ENCODE data around the gene CPZ.

Gene CPZ

GRCh38 chr4:8591626-8592365 lies 769 bp upstream of the CPZ start:
- ATAC-seq (peak; percentile 26), DNase-seq (no peak)
- H3K27me3 Mint-ChIP-seq, result peaks cover 18% of the 10 kb centered on the region
- no peak overlapping the region for H3K27ac Mint-ChIP-seq
- no peaks in the 10 kb centered on the region for H3K36me3 Mint-ChIP-seq (ENCODE audit: low read depth)
- H3K9me3 Mint-ChIP-seq, result no peaks in the 10 kb centered on the region
- H3K4me1 Mint-ChIP-seq, result no peaks in the 10 kb centered on the region
- H3K4me3 Mint-ChIP-seq, result no peak overlapping the region

- no peaks in the 10 kb centered on the region for H3K4me1 Mint-ChIP-seq
- DNase-seq, result no peak
- ATAC-seq, result no peak
- no peak overlapping the region for H3K4me3 Mint-ChIP-seq
- H3K27me3 Mint-ChIP-seq, result peaks cover 18% of the 10 kb centered on the region
- no peak overlapping the region for H3K27ac Mint-ChIP-seq
- H3K36me3 Mint-ChIP-seq (ENCODE audit: low read depth), result no peaks in the 10 kb centered on the region
- no peaks in the 10 kb centered on the region for H3K9me3 Mint-ChIP-seq
Measured at GRCh38 chr4:8593264-8594096, 915 bp downstream of the CPZ start.

GRCh38 chr4:8594097-8595038 lies 1.8 kb downstream of the CPZ start:
- DNase-seq (peak; percentile 26), ATAC-seq (no peak)
- Mint-ChIP-seq H3K36me3 (ENCODE audit: low read depth) (no peaks in the 10 kb centered on the region), H3K4me3 (no peak overlapping the region), H3K4me1 (no peaks in the 10 kb centered on the region), H3K27me3 (peaks cover 18% of the 10 kb centered on the region), H3K27ac (no peak overlapping the region), H3K9me3 (no peaks in the 10 kb centered on the region)

- Mint-ChIP-seq H3K4me3 (no peak overlapping the region), H3K36me3 (ENCODE audit: low read depth) (no peaks in the 10 kb centered on the region), H3K27ac (no peak overlapping the region), H3K4me1 (no peaks in the 10 kb centered on the region), H3K27me3 (peaks cover 18% of the 10 kb centered on the region), H3K9me3 (no peaks in the 10 kb centered on the region)
- DNase-seq (no peak), ATAC-seq (no peak)
Measured at GRCh38 chr4:8595237-8596087, 2.9 kb downstream of the CPZ start.

- ATAC-seq, result no peak
- peaks cover 12% of the 10 kb centered on the region for H3K27me3 Mint-ChIP-seq
- H3K4me3 Mint-ChIP-seq, result no peak overlapping the region
- no peaks in the 10 kb centered on the region for H3K9me3 Mint-ChIP-seq
- DNase-seq, result no peak
- H3K27ac Mint-ChIP-seq, result no peak overlapping the region
- H3K4me1 Mint-ChIP-seq, result no peaks in the 10 kb centered on the region
- no peaks in the 10 kb centered on the region for H3K36me3 Mint-ChIP-seq (ENCODE audit: low read depth)
Measured at GRCh38 chr4:8596891-8597290, 4.3 kb downstream of the CPZ start.

GRCh38 chr4:8597319-8597718 lies 4.8 kb downstream of the CPZ start:
- Mint-ChIP-seq H3K27me3 (peaks cover 10% of the 10 kb centered on the region), H3K4me3 (no peak overlapping the region), H3K27ac (no peak overlapping the region), H3K36me3 (ENCODE audit: low read depth) (no peaks in the 10 kb centered on the region), H3K4me1 (no peaks in the 10 kb centered on the region), H3K9me3 (no peaks in the 10 kb centered on the region)
- DNase-seq (no peak), ATAC-seq (no peak)

GRCh38 chr4:8597791-8598190 lies 5.2 kb downstream of the CPZ start:
- Mint-ChIP-seq H3K4me3 (no peak overlapping the region), H3K27me3 (peaks cover 10% of the 10 kb centered on the region), H3K9me3 (no peaks in the 10 kb centered on the region)

GRCh38 chr4:8598391-8599090 lies 6.0 kb downstream of the CPZ start:
- H3K27me3 Mint-ChIP-seq, result peaks cover 10% of the 10 kb centered on the region
- H3K27ac Mint-ChIP-seq, result no peak overlapping the region
- no peak for ATAC-seq
- no peak overlapping the region for H3K4me3 Mint-ChIP-seq
- no peaks in the 10 kb centered on the region for H3K9me3 Mint-ChIP-seq
- H3K36me3 Mint-ChIP-seq (ENCODE audit: low read depth), result no peaks in the 10 kb centered on the region
- DNase-seq, result no peak
- no peaks in the 10 kb centered on the region for H3K4me1 Mint-ChIP-seq

More at GRCh38 chr4:8597791-8598190, 5.2 kb downstream of the CPZ start:
- Mint-ChIP-seq H3K4me1 (no peaks in the 10 kb centered on the region), H3K27ac (no peak overlapping the region), H3K36me3 (ENCODE audit: low read depth) (no peaks in the 10 kb centered on the region)
- no peak for DNase-seq
- no peak for ATAC-seq

- H3K36me3 Mint-ChIP-seq (ENCODE audit: low read depth), result no peaks in the 10 kb centered on the region
- ATAC-seq (no peak), DNase-seq (no peak)
- peaks cover 5% of the 10 kb centered on the region for H3K27me3 Mint-ChIP-seq
- no peak overlapping the region for H3K4me3 Mint-ChIP-seq
- H3K9me3 Mint-ChIP-seq, result no peaks in the 10 kb centered on the region
- no peaks in the 10 kb centered on the region for H3K4me1 Mint-ChIP-seq
- H3K27ac Mint-ChIP-seq, result no peak overlapping the region
Measured at GRCh38 chr4:8599091-8599460, 6.5 kb downstream of the CPZ start.

- no peaks in the 10 kb centered on the region for H3K9me3 Mint-ChIP-seq
- no peak for ATAC-seq
- H3K4me1 Mint-ChIP-seq, result no peaks in the 10 kb centered on the region
- DNase-seq, result no peak
- H3K36me3 Mint-ChIP-seq (ENCODE audit: low read depth), result no peaks in the 10 kb centered on the region
- no peaks in the 10 kb centered on the region for H3K27me3 Mint-ChIP-seq
- H3K27ac Mint-ChIP-seq, result no peak overlapping the region
- no peak overlapping the region for H3K4me3 Mint-ChIP-seq
Measured at GRCh38 chr4:8599657-8600056, 7.1 kb downstream of the CPZ start.

- no peaks in the 10 kb centered on the region for H3K27me3 Mint-ChIP-seq
- no peak overlapping the region for H3K4me3 Mint-ChIP-seq
- no peak overlapping the region for H3K27ac Mint-ChIP-seq
Measured at GRCh38 chr4:8600266-8600665, 7.7 kb downstream of the CPZ start.

GRCh38 chr4:8600686-8601085 lies 8.1 kb downstream of the CPZ start:
- no peaks in the 10 kb centered on the region for H3K27me3 Mint-ChIP-seq
- H3K9me3 Mint-ChIP-seq, result no peaks in the 10 kb centered on the region
- H3K4me3 Mint-ChIP-seq, result no peak overlapping the region
- ATAC-seq (no peak), DNase-seq (no peak)
- no peaks in the 10 kb centered on the region for H3K36me3 Mint-ChIP-seq (ENCODE audit: low read depth)
- no peaks in the 10 kb centered on the region for H3K4me1 Mint-ChIP-seq
- H3K27ac Mint-ChIP-seq, result no peak overlapping the region

More at GRCh38 chr4:8600266-8600665, 7.7 kb downstream of the CPZ start:
- no peaks in the 10 kb centered on the region for H3K4me1 Mint-ChIP-seq
- no peaks in the 10 kb centered on the region for H3K9me3 Mint-ChIP-seq
- ATAC-seq, result no peak
- no peak for DNase-seq
- no peaks in the 10 kb centered on the region for H3K36me3 Mint-ChIP-seq (ENCODE audit: low read depth)

GRCh38 chr4:8601086-8601485 lies 8.5 kb downstream of the CPZ start:
- Mint-ChIP-seq H3K9me3 (no peaks in the 10 kb centered on the region), H3K4me3 (no peak overlapping the region), H3K27me3 (no peaks in the 10 kb centered on the region), H3K4me1 (no peaks in the 10 kb centered on the region), H3K36me3 (ENCODE audit: low read depth) (no peaks in the 10 kb centered on the region), H3K27ac (no peak overlapping the region)
- DNase-seq, result no peak
- no peak for ATAC-seq

Data from activated naive CD8-positive, alpha-beta T cell treated with anti-CD3 and anti-CD28 coated beads, Interleukin-2, amount 50 U/mL, for 24 hours (primary cell).